ENCODE data around the gene ZNF30. TPM values are rescaled to one million over a fixed set of nuclear protein-coding genes. Genes with fewer than 3 reads are reported as not detected.

The ZNF30 gene
- total RNA-seq, 1 donor from 2014 or later: 6.9 TPM

DNA sequence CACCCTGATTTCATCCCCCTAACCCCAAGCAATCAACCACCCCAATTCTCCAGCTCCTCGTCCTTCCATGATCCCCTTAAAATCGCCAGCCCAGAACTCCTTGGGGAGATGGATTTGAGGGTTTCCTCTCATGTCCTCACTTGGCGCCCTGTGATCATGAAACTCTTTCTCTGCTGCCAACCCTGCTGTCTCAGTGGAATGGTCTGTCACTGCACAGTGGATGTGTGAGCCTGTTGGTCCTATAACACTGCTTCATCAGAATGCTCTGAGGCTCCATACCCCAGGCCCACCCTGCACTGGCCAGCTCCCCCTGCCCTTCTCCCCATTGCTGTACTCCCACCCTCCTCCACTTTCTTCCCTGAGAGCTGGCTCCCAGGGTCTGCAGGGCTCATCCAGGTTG, 49.9 kb downstream of the ZNF30 start:
- no peak overlapping the region for H3K4me3 Mint-ChIP-seq (ENCODE audit: unreplicated experiment)
- TF ChIP-seq, protein P1, sequence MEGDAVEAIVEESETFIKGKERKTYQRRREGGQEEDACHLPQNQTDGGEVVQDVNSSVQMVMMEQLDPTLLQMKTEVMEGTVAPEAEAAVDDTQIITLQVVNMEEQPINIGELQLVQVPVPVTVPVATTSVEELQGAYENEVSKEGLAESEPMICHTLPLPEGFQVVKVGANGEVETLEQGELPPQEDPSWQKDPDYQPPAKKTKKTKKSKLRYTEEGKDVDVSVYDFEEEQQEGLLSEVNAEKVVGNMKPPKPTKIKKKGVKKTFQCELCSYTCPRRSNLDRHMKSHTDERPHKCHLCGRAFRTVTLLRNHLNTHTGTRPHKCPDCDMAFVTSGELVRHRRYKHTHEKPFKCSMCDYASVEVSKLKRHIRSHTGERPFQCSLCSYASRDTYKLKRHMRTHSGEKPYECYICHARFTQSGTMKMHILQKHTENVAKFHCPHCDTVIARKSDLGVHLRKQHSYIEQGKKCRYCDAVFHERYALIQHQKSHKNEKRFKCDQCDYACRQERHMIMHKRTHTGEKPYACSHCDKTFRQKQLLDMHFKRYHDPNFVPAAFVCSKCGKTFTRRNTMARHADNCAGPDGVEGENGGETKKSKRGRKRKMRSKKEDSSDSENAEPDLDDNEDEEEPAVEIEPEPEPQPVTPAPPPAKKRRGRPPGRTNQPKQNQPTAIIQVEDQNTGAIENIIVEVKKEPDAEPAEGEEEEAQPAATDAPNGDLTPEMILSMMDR (IDR thresholded peaks at IDR 0.05; ENCODE audit: unreplicated experiment): no peak
- peaks cover 16% of the 10 kb centered on the region for H3K36me3 Mint-ChIP-seq (ENCODE audit: low read depth, unreplicated experiment)
- H3K27me3 Mint-ChIP-seq (ENCODE audit: unreplicated experiment): peaks cover 4% of the 10 kb centered on the region
- no peaks in the 10 kb centered on the region for H3K9me3 Mint-ChIP-seq (ENCODE audit: unreplicated experiment)
- H3K27ac Mint-ChIP-seq (ENCODE audit: unreplicated experiment): no peak overlapping the region
- H3K4me1 Mint-ChIP-seq (ENCODE audit: unreplicated experiment): peaks cover 11% of the 10 kb centered on the region
- DNase-seq (ENCODE audit: low spot score): no peak

DNA sequence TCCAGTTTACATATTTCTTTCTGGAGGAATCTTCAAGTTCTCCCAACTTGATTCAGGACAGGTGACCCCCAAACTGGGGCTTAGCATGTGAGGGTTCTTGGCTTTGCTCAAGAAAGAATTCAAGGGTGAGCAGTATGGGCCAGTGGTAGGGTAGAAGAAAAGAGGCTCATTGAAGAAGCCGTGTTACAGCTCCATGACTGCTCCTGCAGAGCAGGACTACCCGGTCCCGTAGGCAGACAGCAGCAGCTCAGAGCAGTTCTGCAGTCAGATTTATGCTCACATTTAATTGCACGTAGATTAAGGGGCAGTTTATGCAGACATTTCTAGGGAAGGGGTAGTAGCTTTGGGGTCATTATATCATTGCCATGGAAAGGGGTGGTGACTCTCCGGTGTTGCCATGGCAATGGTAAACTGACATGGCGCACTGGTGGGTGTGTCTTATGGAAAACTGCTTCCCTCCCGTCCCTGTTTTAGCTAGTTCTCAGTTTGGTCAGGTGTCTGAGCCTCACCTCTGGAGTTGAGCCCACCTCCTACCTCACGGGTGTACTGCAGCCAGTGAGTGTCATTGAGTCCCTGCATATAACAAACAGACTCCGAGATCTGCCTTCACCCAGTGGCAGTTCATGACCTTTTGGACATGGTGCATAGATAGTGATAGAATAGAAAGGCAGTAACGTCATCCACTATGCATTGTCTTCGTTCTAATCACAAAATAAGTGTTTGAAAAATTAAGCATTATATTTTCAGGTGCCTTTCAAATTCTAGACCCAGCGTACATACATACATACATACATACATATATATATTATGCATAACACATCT, 53.3 kb downstream of the ZNF30 start:
- no peak for DNase-seq (ENCODE audit: low spot score)
- TF ChIP-seq, protein P1 (IDR thresholded peaks at IDR 0.05; ENCODE audit: unreplicated experiment): no peak
- peaks cover 4% of the 10 kb centered on the region for H3K27me3 Mint-ChIP-seq (ENCODE audit: unreplicated experiment)
- H3K4me3 Mint-ChIP-seq (ENCODE audit: unreplicated experiment): no peak overlapping the region
- peaks cover 7% of the 10 kb centered on the region for H3K4me1 Mint-ChIP-seq (ENCODE audit: unreplicated experiment)
- H3K36me3 Mint-ChIP-seq (ENCODE audit: low read depth, unreplicated experiment): peaks cover 17% of the 10 kb centered on the region
- no peak overlapping the region for H3K27ac Mint-ChIP-seq (ENCODE audit: unreplicated experiment)
- peaks cover 4% of the 10 kb centered on the region for H3K9me3 Mint-ChIP-seq (ENCODE audit: unreplicated experiment)

DNA sequence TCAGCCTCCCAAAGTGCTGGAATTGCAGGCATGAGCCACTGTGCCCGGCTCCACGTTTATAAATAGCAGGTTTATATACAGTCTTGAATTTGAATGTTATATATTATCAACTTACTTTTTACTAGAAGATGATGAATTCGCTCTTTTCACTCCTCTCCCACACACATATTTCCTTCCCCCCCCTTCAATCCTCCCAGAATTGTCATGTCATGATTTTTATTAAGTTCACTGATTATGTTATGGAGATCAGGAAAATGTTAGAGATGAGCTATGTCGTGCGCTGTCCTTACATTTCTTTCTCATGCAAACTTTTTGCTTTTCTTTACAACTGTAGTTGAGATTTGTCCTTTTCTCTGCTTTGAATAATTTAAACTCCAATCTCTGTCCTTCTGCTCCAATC, 55.6 kb downstream of the ZNF30 start:
- Mint-ChIP-seq H3K27me3 (ENCODE audit: unreplicated experiment) (peaks cover 2% of the 10 kb centered on the region), H3K36me3 (ENCODE audit: low read depth, unreplicated experiment) (peaks cover 14% of the 10 kb centered on the region), H3K9me3 (ENCODE audit: unreplicated experiment) (peaks cover 4% of the 10 kb centered on the region), H3K27ac (ENCODE audit: unreplicated experiment) (no peak overlapping the region), H3K4me3 (ENCODE audit: unreplicated experiment) (no peak overlapping the region), H3K4me1 (ENCODE audit: unreplicated experiment) (peaks cover 16% of the 10 kb centered on the region)
- TF ChIP-seq, protein P1 (IDR thresholded peaks at IDR 0.05; ENCODE audit: unreplicated experiment): no peak
- no peak for DNase-seq (ENCODE audit: low spot score)

DNA sequence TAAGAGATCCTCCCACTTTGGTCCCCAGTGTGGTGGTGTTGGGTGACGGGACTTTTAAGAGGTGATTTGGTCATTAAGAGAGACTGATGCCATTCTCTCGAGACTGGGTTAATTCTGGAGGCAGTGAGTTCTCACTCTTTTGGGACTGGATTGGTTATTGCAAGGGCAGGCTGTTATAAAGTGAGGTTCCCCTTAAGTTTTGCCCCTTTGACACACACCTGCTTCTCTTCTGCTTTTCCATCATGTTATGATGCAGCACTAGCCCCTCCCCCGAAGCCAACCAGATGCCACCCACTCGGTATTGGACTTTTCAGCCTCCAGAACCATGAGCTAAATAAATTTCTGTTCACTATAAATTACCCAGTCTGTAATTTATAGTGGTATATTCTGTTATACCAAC, 57.1 kb downstream of the ZNF30 start:
- Mint-ChIP-seq H3K27ac (ENCODE audit: unreplicated experiment) (no peak overlapping the region), H3K36me3 (ENCODE audit: low read depth, unreplicated experiment) (peaks cover 14% of the 10 kb centered on the region), H3K4me1 (ENCODE audit: unreplicated experiment) (peaks cover 18% of the 10 kb centered on the region), H3K9me3 (ENCODE audit: unreplicated experiment) (peaks cover 4% of the 10 kb centered on the region), H3K4me3 (ENCODE audit: unreplicated experiment) (no peak overlapping the region), H3K27me3 (ENCODE audit: unreplicated experiment) (peaks cover 2% of the 10 kb centered on the region)
- DNase-seq (ENCODE audit: low spot score): no peak
- TF ChIP-seq, protein P1 (IDR thresholded peaks at IDR 0.05; ENCODE audit: unreplicated experiment): no peak

DNA sequence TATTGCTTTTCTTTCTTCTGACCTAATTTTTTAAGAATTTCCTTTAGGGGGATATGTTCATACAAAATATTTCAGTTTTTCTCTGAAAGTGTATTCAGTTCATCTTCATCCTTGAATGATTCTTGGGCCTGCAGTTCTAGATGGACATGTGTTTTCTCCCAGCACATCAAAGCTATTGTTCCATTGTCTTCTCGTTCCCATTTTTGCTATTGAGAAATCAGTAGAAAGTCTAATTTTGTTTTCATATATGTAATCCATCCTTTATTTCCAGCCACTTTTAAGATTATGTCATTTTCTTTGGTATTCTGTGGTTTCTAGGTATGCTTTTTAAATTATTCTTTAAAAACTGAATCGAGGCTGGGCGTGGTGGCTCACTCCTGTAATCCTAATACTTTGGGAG, 57.6 kb downstream of the ZNF30 start:
- no peak overlapping the region for H3K4me3 Mint-ChIP-seq (ENCODE audit: unreplicated experiment)
- H3K27me3 Mint-ChIP-seq (ENCODE audit: unreplicated experiment): peaks cover 2% of the 10 kb centered on the region

More for the DNA sequence above, 57.6 kb downstream of the ZNF30 start:
- Mint-ChIP-seq H3K9me3 (ENCODE audit: unreplicated experiment) (peaks cover 4% of the 10 kb centered on the region), H3K36me3 (ENCODE audit: low read depth, unreplicated experiment) (peaks cover 11% of the 10 kb centered on the region), H3K4me1 (ENCODE audit: unreplicated experiment) (peaks cover 18% of the 10 kb centered on the region), H3K27ac (ENCODE audit: unreplicated experiment) (no peak overlapping the region)
- TF ChIP-seq, protein P1 (IDR thresholded peaks at IDR 0.05; ENCODE audit: unreplicated experiment): no peak
- no peak for DNase-seq (ENCODE audit: low spot score)
